ENCODE results near the gene VAV3. TPM values are rescaled to one million over a fixed set of nuclear protein-coding genes. Genes with fewer than 3 reads are reported as not detected.

The VAV3 gene
- total and polyA plus RNA-seq, 10 of the 15 experiments (the other 5 are each of a cell fraction or from before 2014, with no cell fraction given): 0.84 to 5.5 (median 3.4) TPM

DNA sequence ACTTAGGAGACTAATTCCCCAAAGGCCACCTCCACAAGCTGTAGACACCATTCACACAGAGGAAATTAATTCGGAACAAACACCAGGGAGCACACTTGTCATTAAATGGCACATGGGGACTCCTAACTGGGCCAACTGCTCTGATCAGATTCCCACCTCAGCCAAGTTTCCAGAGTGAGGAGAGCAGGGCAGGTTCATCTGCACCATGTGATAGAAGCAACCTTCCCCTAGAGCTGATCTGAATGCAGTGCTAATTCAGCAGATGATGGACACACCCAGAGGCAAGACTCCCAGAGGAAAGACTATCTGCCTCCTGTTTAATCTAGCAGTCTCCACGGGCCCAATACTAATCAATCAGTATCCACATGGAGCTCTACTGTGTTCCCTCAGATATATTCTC is 147.0 kb downstream of the VAV3 start:
- Histone ChIP-seq H4K20me1 (ENCODE audit: control insufficient read depth, insufficient read depth) (no peaks in the 10 kb centered on the region), H3K27ac (ENCODE audit: control insufficient read depth, insufficient read depth) (no peak overlapping the region), H3K4me1 (ENCODE audit: control insufficient read depth, insufficient read depth, low read length) (no peaks in the 10 kb centered on the region), H3K9ac (ENCODE audit: control insufficient read depth, insufficient read depth, low read length) (no peak overlapping the region), H3K79me2 (ENCODE audit: control insufficient read depth, insufficient read depth, low read length) (no peaks in the 10 kb centered on the region), H3K9me3 (replicated peaks; ENCODE audit: control insufficient read depth, insufficient read depth, low read length) (no peaks in the 10 kb centered on the region), H3K4me3 (no peak overlapping the region), H2AFZ (ENCODE audit: control insufficient read depth, low read depth, low read length) (no peak overlapping the region), H3K27me3 (replicated peaks in 1 of 2; ENCODE audit: control insufficient read depth in 2 of 2, insufficient read depth in 2 of 2, low read length in 1 of 2) (no peaks in the 10 kb centered on the region), H3K36me3 (ENCODE audit: control insufficient read depth in 2 of 2, insufficient read depth in 2 of 2, low read length in 1 of 2) (no peaks in the 10 kb centered on the region), H3K4me2 (ENCODE audit: control insufficient read depth, insufficient read depth) (no peak overlapping the region)
- ChIA-PET POLR2A (no interaction called here), RAD21 (ENCODE audit: unreplicated experiment) (no interaction called here), SMC1A (ENCODE audit: uncharacterized antibody, unreplicated experiment) (no interaction called here), CTCF (interaction anchor here (1.0 kb wide), 1 partner anchor 13 kb away, joined by 3 read pairs; no protein-coding TSS in a partner anchor)
- FAIRE-seq (no peak), DNase-seq (ENCODE audit: low read depth, low spot score) (no peak), ATAC-seq (no peak)
- TF ChIP-seq KAT2A (conservative IDR thresholded peaks at IDR 0.05; ENCODE audit: control insufficient read depth, low read depth, low read length) (no peak), RBBP5 (conservative IDR thresholded peaks at IDR 0.05) (no peak), YBX1 (IDR thresholded peaks at IDR 0.05) (no peak), IKZF1 (conservative IDR thresholded peaks at IDR 0.05) (no peak)
- TF ChIP-seq, protein P1, sequence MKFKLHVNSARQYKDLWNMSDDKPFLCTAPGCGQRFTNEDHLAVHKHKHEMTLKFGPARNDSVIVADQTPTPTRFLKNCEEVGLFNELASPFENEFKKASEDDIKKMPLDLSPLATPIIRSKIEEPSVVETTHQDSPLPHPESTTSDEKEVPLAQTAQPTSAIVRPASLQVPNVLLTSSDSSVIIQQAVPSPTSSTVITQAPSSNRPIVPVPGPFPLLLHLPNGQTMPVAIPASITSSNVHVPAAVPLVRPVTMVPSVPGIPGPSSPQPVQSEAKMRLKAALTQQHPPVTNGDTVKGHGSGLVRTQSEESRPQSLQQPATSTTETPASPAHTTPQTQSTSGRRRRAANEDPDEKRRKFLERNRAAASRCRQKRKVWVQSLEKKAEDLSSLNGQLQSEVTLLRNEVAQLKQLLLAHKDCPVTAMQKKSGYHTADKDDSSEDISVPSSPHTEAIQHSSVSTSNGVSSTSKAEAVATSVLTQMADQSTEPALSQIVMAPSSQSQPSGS (IDR thresholded peaks at IDR 0.05; ENCODE audit: low read length): no peak
- in situ Hi-C loops (cut with MboI): no loop called here
- intact Hi-C loops (cut with micrococcal nuclease; ENCODE audit: unreplicated experiment): no loop called here
- WGBS (ENCODE audit: insufficient coverage, insufficient replicate concordance, low lambda C conversion rate, missing lambda C conversion rate): 27% methylated on average over 2 of the region's 2 CpGs
- no TSS peak for BruUV-seq (replicated peaks)

DNA sequence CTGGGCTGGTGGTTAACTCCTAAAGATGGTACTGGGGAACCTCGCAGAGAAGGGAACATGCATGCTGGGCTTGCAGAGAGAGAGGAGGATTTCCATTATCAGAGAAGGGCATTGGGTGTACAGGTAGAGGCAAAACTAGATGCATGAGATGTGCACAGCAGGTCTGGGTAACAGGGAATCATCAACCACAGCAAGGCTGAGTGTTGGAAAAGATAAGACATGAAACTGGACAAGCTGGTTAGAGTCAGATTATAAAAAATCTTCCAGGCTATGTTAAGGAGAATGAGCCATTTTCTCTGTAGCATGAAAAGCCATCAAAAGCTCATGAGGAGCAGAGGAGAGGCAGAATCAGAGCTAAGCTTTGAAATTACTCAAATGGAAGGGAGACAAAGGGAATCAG is 147.8 kb downstream of the VAV3 start:
- no peaks in the 10 kb centered on the region for H3K27me3 ChIP-seq (replicated peaks in 1 of 2; ENCODE audit: control insufficient read depth in 2 of 2, insufficient read depth in 2 of 2, low read length in 1 of 2)
- H3K4me3 ChIP-seq: no peak overlapping the region
- no peaks in the 10 kb centered on the region for H3K36me3 ChIP-seq (ENCODE audit: control insufficient read depth in 2 of 2, insufficient read depth in 2 of 2, low read length in 1 of 2)
- no peak overlapping the region for H3K4me2 ChIP-seq (ENCODE audit: control insufficient read depth, insufficient read depth)
- H3K9ac ChIP-seq (ENCODE audit: control insufficient read depth, insufficient read depth, low read length): no peak overlapping the region
- no peak overlapping the region for H3K27ac ChIP-seq (ENCODE audit: control insufficient read depth, insufficient read depth)
- FAIRE-seq (no peak), DNase-seq (ENCODE audit: low read depth, low spot score) (no peak), ATAC-seq (no peak)
- intact Hi-C loops (cut with micrococcal nuclease; ENCODE audit: unreplicated experiment) (no loop called here), in situ Hi-C loops (cut with MboI) (no loop called here)
- H3K9me3 ChIP-seq (replicated peaks; ENCODE audit: control insufficient read depth, insufficient read depth, low read length): no peaks in the 10 kb centered on the region
- ChIA-PET SMC1A (ENCODE audit: uncharacterized antibody, unreplicated experiment) (no interaction called here), RAD21 (ENCODE audit: unreplicated experiment) (interaction anchor here (0.8 to 1.6 kb wide), 2 partner anchors 16 to 309 kb away, joined by 3 to 4 read pairs; no protein-coding TSS in a partner anchor), CTCF (interaction anchor here (2.0 kb wide), 1 partner anchor 308 kb away, joined by 5 read pairs; no protein-coding TSS in a partner anchor), POLR2A (no interaction called here)
- WGBS (ENCODE audit: insufficient coverage, insufficient replicate concordance, low lambda C conversion rate, missing lambda C conversion rate): 0% methylated on average over 1 of the region's 1 CpG
- H3K79me2 ChIP-seq (ENCODE audit: control insufficient read depth, insufficient read depth, low read length): no peaks in the 10 kb centered on the region
- BruUV-seq (replicated peaks): no TSS peak
- H4K20me1 ChIP-seq (ENCODE audit: control insufficient read depth, insufficient read depth): no peaks in the 10 kb centered on the region
- no peaks in the 10 kb centered on the region for H3K4me1 ChIP-seq (ENCODE audit: control insufficient read depth, insufficient read depth, low read length)
- no peak overlapping the region for H2AFZ ChIP-seq (ENCODE audit: control insufficient read depth, low read depth, low read length)
- TF ChIP-seq EED (IDR thresholded peaks at IDR 0.05; ENCODE audit: low read depth): no peak
- TF ChIP-seq TAF1 (IDR thresholded peaks at IDR 0.05; ENCODE audit: borderline replicate concordance, low read depth, low read length): no peak
- TF ChIP-seq NFXL1 (IDR thresholded peaks at IDR 0.05; ENCODE audit: borderline replicate concordance): no peak
- TF ChIP-seq, protein P2, sequence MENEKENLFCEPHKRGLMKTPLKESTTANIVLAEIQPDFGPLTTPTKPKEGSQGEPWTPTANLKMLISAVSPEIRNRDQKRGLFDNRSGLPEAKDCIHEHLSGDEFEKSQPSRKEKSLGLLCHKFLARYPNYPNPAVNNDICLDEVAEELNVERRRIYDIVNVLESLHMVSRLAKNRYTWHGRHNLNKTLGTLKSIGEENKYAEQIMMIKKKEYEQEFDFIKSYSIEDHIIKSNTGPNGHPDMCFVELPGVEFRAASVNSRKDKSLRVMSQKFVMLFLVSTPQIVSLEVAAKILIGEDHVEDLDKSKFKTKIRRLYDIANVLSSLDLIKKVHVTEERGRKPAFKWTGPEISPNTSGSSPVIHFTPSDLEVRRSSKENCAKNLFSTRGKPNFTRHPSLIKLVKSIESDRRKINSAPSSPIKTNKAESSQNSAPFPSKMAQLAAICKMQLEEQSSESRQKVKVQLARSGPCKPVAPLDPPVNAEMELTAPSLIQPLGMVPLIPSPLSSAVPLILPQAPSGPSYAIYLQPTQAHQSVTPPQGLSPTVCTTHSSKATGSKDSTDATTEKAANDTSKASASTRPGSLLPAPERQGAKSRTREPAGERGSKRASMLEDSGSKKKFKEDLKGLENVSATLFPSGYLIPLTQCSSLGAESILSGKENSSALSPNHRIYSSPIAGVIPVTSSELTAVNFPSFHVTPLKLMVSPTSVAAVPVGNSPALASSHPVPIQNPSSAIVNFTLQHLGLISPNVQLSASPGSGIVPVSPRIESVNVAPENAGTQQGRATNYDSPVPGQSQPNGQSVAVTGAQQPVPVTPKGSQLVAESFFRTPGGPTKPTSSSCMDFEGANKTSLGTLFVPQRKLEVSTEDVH (IDR thresholded peaks at IDR 0.05; ENCODE audit: low read depth, partially characterized antibody): no peak
- TF ChIP-seq, protein P3, sequence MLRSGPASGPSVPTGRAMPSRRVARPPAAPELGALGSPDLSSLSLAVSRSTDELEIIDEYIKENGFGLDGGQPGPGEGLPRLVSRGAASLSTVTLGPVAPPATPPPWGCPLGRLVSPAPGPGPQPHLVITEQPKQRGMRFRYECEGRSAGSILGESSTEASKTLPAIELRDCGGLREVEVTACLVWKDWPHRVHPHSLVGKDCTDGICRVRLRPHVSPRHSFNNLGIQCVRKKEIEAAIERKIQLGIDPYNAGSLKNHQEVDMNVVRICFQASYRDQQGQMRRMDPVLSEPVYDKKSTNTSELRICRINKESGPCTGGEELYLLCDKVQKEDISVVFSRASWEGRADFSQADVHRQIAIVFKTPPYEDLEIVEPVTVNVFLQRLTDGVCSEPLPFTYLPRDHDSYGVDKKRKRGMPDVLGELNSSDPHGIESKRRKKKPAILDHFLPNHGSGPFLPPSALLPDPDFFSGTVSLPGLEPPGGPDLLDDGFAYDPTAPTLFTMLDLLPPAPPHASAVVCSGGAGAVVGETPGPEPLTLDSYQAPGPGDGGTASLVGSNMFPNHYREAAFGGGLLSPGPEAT (IDR thresholded peaks at IDR 0.05; ENCODE audit: low read depth): no peak
- TF ChIP-seq JUNB (IDR thresholded peaks at IDR 0.05): no peak
- TF ChIP-seq, protein P4, sequence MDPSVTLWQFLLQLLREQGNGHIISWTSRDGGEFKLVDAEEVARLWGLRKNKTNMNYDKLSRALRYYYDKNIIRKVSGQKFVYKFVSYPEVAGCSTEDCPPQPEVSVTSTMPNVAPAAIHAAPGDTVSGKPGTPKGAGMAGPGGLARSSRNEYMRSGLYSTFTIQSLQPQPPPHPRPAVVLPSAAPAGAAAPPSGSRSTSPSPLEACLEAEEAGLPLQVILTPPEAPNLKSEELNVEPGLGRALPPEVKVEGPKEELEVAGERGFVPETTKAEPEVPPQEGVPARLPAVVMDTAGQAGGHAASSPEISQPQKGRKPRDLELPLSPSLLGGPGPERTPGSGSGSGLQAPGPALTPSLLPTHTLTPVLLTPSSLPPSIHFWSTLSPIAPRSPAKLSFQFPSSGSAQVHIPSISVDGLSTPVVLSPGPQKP (IDR thresholded peaks at IDR 0.05; ENCODE audit: low read depth, low read length): no peak

Data from GM12878 (cell line).